ENCODE results near the gene PGBD5. TPM values are rescaled to one million over a fixed set of nuclear protein-coding genes. Genes with fewer than 3 reads are reported as not detected.

PGBD5 gene
- total RNA-seq, 1 donor from 2014 or later = 72.4 TPM

DNA sequence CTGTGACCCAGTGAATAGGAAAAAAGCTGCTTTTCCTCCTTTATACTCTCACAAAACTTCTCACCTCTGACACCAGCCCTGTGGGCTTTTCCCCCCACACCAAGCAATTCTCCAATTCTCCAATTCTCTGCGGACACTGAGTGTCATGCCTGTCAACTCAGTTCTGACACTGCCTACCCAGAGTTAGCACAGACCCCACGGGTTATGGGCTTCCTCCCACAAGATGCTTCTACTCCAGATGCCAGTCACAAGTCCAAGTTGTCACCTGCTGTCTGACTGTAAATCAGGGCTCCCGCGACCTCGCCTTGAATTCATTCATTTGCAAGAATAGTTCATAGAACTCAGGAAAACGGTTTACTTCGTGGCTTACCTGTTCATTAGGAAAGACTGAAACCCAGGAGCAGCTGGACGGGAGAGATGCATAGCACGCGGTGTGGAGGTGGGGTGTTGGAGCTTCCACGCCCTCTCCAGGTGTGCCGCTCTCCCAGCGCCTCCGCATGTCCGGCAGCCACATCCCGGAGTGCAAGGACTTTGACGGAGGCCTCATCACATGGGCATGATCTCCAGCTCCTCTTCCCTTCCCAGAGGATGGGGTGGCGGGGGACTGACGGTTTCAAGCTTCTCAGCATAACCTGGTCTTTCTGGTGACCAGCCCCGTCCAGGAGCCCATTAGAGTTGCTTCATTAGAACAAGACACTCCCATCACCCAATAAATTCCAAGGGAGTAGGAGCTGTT lies 154.7 kb downstream of the PGBD5 start:
- TF ChIP-seq, protein P1, sequence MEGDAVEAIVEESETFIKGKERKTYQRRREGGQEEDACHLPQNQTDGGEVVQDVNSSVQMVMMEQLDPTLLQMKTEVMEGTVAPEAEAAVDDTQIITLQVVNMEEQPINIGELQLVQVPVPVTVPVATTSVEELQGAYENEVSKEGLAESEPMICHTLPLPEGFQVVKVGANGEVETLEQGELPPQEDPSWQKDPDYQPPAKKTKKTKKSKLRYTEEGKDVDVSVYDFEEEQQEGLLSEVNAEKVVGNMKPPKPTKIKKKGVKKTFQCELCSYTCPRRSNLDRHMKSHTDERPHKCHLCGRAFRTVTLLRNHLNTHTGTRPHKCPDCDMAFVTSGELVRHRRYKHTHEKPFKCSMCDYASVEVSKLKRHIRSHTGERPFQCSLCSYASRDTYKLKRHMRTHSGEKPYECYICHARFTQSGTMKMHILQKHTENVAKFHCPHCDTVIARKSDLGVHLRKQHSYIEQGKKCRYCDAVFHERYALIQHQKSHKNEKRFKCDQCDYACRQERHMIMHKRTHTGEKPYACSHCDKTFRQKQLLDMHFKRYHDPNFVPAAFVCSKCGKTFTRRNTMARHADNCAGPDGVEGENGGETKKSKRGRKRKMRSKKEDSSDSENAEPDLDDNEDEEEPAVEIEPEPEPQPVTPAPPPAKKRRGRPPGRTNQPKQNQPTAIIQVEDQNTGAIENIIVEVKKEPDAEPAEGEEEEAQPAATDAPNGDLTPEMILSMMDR (IDR thresholded peaks at IDR 0.05; ENCODE audit: partially characterized antibody, unreplicated experiment) = no peak
- no peak for DNase-seq
- Mint-ChIP-seq H3K4me3 (ENCODE audit: unreplicated experiment) (no peak overlapping the region), H3K27ac (ENCODE audit: unreplicated experiment) (no peak overlapping the region), H3K9me3 (ENCODE audit: unreplicated experiment) (no peaks in the 10 kb centered on the region), H3K27me3 (ENCODE audit: unreplicated experiment) (no peaks in the 10 kb centered on the region), H3K36me3 (ENCODE audit: unreplicated experiment) (no peaks in the 10 kb centered on the region), H3K4me1 (ENCODE audit: low read depth, unreplicated experiment) (peaks cover 8% of the 10 kb centered on the region)

DNA sequence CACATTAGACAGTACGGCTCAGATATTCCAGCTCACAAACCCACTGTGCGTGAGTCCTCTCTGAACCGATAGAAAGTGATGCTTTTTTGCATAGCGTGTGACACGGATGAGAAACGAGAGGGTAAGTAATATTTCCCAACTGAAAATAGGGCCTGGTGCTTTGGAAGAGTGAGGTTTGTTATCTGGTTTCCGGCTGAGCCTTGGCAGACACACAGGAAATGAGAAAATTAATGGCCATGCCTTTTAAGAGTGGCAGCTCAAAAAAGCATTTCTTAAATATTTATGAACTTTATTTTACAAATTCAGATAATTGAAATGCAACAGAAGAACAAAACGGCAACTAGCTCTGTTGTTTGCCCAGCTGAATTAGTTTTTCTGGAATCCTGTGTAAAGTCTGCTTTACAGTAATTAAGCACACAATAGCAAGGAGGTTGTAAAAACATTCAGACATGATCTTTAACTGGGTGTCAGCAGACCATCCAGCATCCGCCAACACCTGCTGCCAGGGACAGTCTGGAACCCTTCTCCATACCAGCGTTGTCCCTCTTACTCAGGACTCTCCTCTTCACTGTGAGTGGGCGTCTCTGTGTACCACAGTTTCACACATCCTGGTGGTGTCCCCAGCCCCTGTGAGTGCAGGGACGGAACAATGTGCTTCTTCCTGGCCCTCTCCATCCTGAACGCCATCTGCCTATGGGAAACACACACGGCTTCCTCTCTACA lies 155.4 kb downstream of the PGBD5 start:
- TF ChIP-seq, protein P1 (IDR thresholded peaks at IDR 0.05; ENCODE audit: partially characterized antibody, unreplicated experiment) = no peak
- DNase-seq = no peak
- H3K36me3 Mint-ChIP-seq (ENCODE audit: unreplicated experiment) = no peaks in the 10 kb centered on the region
- no peaks in the 10 kb centered on the region for H3K9me3 Mint-ChIP-seq (ENCODE audit: unreplicated experiment)
- H3K4me1 Mint-ChIP-seq (ENCODE audit: low read depth, unreplicated experiment) = peaks cover 7% of the 10 kb centered on the region
- H3K27ac Mint-ChIP-seq (ENCODE audit: unreplicated experiment) = no peak overlapping the region
- no peak overlapping the region for H3K4me3 Mint-ChIP-seq (ENCODE audit: unreplicated experiment)
- no peaks in the 10 kb centered on the region for H3K27me3 Mint-ChIP-seq (ENCODE audit: unreplicated experiment)

DNA sequence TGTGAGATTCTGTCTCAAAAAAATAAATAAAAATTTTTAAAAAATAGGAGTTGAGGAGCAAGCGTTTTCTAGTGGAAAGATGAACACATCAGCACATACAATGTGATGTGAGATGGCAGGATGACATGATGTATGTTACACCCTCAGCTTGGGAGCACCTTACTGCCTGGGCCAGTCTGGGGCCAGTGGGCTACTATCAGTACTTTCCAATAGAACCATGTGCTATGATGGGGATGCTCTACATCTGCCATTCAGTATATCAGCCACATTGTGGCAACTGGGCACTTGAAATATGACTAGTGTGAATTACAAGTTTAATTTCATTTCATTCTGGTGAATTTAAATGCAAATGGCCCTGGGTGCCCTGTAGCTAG lies 156.0 kb downstream of the PGBD5 start:
- no peak overlapping the region for H3K27ac Mint-ChIP-seq (ENCODE audit: unreplicated experiment)
- no peak overlapping the region for H3K4me3 Mint-ChIP-seq (ENCODE audit: unreplicated experiment)
- H3K27me3 Mint-ChIP-seq (ENCODE audit: unreplicated experiment) = no peaks in the 10 kb centered on the region
- no peaks in the 10 kb centered on the region for H3K9me3 Mint-ChIP-seq (ENCODE audit: unreplicated experiment)
- H3K4me1 Mint-ChIP-seq (ENCODE audit: low read depth, unreplicated experiment) = peaks cover 7% of the 10 kb centered on the region
- no peak for DNase-seq
- no peaks in the 10 kb centered on the region for H3K36me3 Mint-ChIP-seq (ENCODE audit: unreplicated experiment)
- TF ChIP-seq, protein P1 (IDR thresholded peaks at IDR 0.05; ENCODE audit: partially characterized antibody, unreplicated experiment) = no peak

DNA sequence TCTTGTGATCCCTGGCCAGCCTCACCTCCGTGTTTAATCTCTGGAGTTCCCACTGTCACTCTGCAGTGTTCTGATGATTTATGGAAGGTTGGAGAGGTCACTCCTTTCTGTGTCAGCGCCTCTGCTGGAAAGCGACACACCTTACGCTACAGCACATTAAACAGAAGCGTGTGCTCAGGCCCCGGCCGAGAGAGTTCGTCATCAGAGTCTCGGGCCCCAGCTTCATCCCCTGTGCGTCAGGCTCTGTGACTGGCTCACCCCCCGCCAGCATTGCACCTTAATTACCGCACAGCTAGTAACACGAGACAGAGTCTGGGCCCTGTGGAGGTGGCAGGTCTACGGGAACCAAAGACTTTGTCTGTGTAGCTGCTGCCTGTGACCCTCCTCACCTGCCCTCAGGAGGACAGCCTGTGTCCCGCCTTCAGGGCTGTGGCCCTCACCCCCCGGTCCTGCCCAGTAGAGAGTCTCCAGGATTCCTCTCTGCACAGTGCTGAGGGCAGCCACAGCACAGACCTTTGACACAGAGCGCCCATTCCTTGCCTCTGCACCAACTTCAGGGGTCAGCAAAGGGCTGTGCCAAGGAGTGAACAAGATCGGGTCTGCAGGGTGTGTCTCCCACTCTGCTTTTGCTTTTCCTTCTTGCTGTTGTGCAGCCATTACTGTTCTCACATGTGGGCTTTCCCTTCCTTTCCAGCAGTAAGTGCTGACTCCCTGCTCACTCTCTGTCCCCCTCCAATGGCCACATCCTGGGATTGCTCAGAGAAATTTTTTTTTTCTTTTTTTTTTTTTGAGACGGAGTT lies 157.6 kb downstream of the PGBD5 start:
- TF ChIP-seq, protein P1 (IDR thresholded peaks at IDR 0.05; ENCODE audit: partially characterized antibody, unreplicated experiment) = peak; percentile 41
- no peaks in the 10 kb centered on the region for H3K27me3 Mint-ChIP-seq (ENCODE audit: unreplicated experiment)
- no peaks in the 10 kb centered on the region for H3K36me3 Mint-ChIP-seq (ENCODE audit: unreplicated experiment)
- H3K4me1 Mint-ChIP-seq (ENCODE audit: low read depth, unreplicated experiment) = peaks cover 13% of the 10 kb centered on the region
- no peak overlapping the region for H3K4me3 Mint-ChIP-seq (ENCODE audit: unreplicated experiment)
- DNase-seq = no peak
- no peak overlapping the region for H3K27ac Mint-ChIP-seq (ENCODE audit: unreplicated experiment)
- no peaks in the 10 kb centered on the region for H3K9me3 Mint-ChIP-seq (ENCODE audit: unreplicated experiment)
